Keratinocyte (primary cell): ENCODE data around the gene MTMR10. TPM values are rescaled to one million over a fixed set of nuclear protein-coding genes. Genes with fewer than 3 reads are reported as not detected.

Experiments
- DNase-seq: peaks from one replicate; pipeline ENCODE4 v3.0.0-alpha.2; 2011; ENCODE audit warnings: low read depth, missing footprints, low spot score
- FAIRE-seq: peaks from 2 replicates; lab custom pipeline; 2011; peaks lifted over from hg19 to GRCh38; lab: Jason Lieb, UNC
- H2AFZ ChIP-seq: 2 replicates; pipeline ENCODE4 v1.6.0; 2012; ENCODE audit warnings: low read length, control low read depth, inconsistent platforms; ENCODE audit not compliant: control insufficient read depth
- H3K27ac ChIP-seq: 2 replicates; pipeline ENCODE4 v1.5.1; 2011; ENCODE audit warnings: low read length; ENCODE audit not compliant: control insufficient read depth, insufficient read depth
- H3K27me3 ChIP-seq: 3 replicates; pipeline ENCODE4 v1.6.0; 2011; ENCODE audit warnings: low read length; ENCODE audit not compliant: control insufficient read depth, insufficient read depth; ENCODE audit errors: extremely low read depth
- H3K36me3 ChIP-seq, 2 experiments: 2 replicates in 1 of 2; 3 replicates in 1 of 2; pipeline ENCODE4 v1.5.1; 2011; ENCODE audit warnings: low read length in 2 of 2, mild to moderate bottlenecking in 1 of 2; ENCODE audit not compliant: control insufficient read depth in 2 of 2, insufficient read depth in 2 of 2; ENCODE audit errors: extremely low read depth in 1 of 2
- H3K4me1 ChIP-seq: 3 replicates; pipeline ENCODE4 v1.5.1; 2011; ENCODE audit warnings: low read length; ENCODE audit not compliant: control insufficient read depth, insufficient read depth; ENCODE audit errors: extremely low read depth
- H3K4me2 ChIP-seq: 3 replicates; pipeline ENCODE4 v1.6.0; 2011; ENCODE audit warnings: low read depth, low read length; ENCODE audit not compliant: control insufficient read depth, insufficient read depth; ENCODE audit errors: extremely low read depth
- H3K4me3 ChIP-seq, 3 experiments: fragments of 200-600 bp in 1 of 3; sonication (generic) in 1 of 3; 2 replicates in 2 of 3; 3 replicates in 1 of 3; pipeline ENCODE4 v1.5.1; 2011 to 2016; ENCODE audit warnings: low read length in 3 of 3, mild to moderate bottlenecking in 3 of 3, control low read depth in 2 of 3, inconsistent platforms in 1 of 3, low read depth in 1 of 3, mixed read lengths in 1 of 3, mixed run types in 1 of 3, moderate library complexity in 1 of 3; ENCODE audit not compliant: control insufficient read depth in 2 of 3, insufficient read depth in 2 of 3; ENCODE audit errors: extremely low read depth in 1 of 3
- H3K79me2 ChIP-seq: 2 replicates; pipeline ENCODE4 v1.6.0; 2012; ENCODE audit warnings: low read length; ENCODE audit not compliant: control insufficient read depth, insufficient read depth
- H3K9ac ChIP-seq: 3 replicates; pipeline ENCODE4 v1.6.0; 2011; ENCODE audit warnings: low read length; ENCODE audit not compliant: control insufficient read depth, insufficient read depth; ENCODE audit errors: extremely low read depth
- H3K9me1 ChIP-seq: 3 replicates; pipeline ENCODE4 v1.6.0; 2011; ENCODE audit warnings: low read length; ENCODE audit not compliant: control insufficient read depth, insufficient read depth; ENCODE audit errors: extremely low read depth
- H3K9me3 ChIP-seq: 2 replicates; pipeline ENCODE4 v1.5.1; 2012; ENCODE audit warnings: low read depth, low read length; ENCODE audit not compliant: control insufficient read depth
- H4K20me1 ChIP-seq: 3 replicates; pipeline ENCODE4 v1.6.0; 2011; ENCODE audit warnings: low read length; ENCODE audit not compliant: control insufficient read depth, insufficient read depth; ENCODE audit errors: extremely low read depth
- CTCF ChIP-seq, 3 experiments: IDR thresholded peaks in 1 of 3; conservative IDR thresholded peaks in 1 of 3; optimal IDR thresholded peaks in 1 of 3; 2 replicates in 2 of 3; 3 replicates in 1 of 3; pipeline versions ENCODE3 to v1.5.1; 2011; ENCODE audit warnings: low read length in 3 of 3, mild to moderate bottlenecking in 3 of 3, moderate library complexity in 2 of 3, control low read depth in 1 of 3, inconsistent platforms in 1 of 3; ENCODE audit not compliant: insufficient read depth in 2 of 3; ENCODE audit errors: extremely low read depth in 1 of 3
- EZH2 ChIP-seq: IDR thresholded peaks from one replicate; pipeline ENCODE4 v1.6.1; 2012; ENCODE audit warnings: inconsistent platforms, mild to moderate bottlenecking, low read length, moderate library complexity
- dilution Hi-C: fragments of 300-500 bp; cut with MboI; formaldehyde crosslinking; loops from one replicate; pipeline ENCODE4 v1.7.0; 2020; ENCODE audit warnings: low sequenced_read_pairs; ENCODE audit not compliant: extremely low pct_ligation_motif_present
- polyA plus RNA-seq, 5 experiments: library from polyadenylated mRNA; depleted of rRNA in 3 of 5; stranded (reverse) in 3 of 5; stranded (forward) in 1 of 5; unstranded in 1 of 5; fragments of >200 nt; gene quantifications; 1 replicate in 1 of 5; 2 replicates in 3 of 5; 3 replicates in 1 of 5; pipeline versions ENCODE4 v1.2.1 to v1.2.3, GENCODE V29; 2011 to 2012; ENCODE audit warnings: missing spikeins in 2 of 5, low read depth in 1 of 5, low replicate concordance in 1 of 5

The MTMR10 gene
- polyA plus RNA-seq, 1 donor (not counting 4 experiments of a cell fraction or from before 2014, with no cell fraction given): 15.5 TPM

- Histone ChIP-seq H3K79me2 (no peaks in the 10 kb centered on the region), H3K4me1 (peaks cover 3% of the 10 kb centered on the region), H3K27me3 (no peaks in the 10 kb centered on the region), H2AFZ (no peak overlapping the region), H3K9me1 (no peaks in the 10 kb centered on the region), H4K20me1 (no peaks in the 10 kb centered on the region), H3K4me2 (no peak overlapping the region), H3K9ac (no peak overlapping the region), H3K4me3 (no peak overlapping the region), H3K36me3 (peaks cover 32 to 34% of the 10 kb centered on the region in 2 experiments), H3K27ac (no peak overlapping the region), H3K9me3 (no peaks in the 10 kb centered on the region)
- TF ChIP-seq CTCF (optimal IDR thresholded peaks at IDR 0.05 in 1 of 3, IDR thresholded peaks at IDR 0.05 in 1 of 3, conservative IDR thresholded peaks at IDR 0.05 in 1 of 3; ENCODE audit: extremely low read depth in 1 of 3, insufficient read depth in 2 of 3, low read length in 3 of 3): no peak
- no peak for TF ChIP-seq EZH2
- dilution Hi-C loops: no loop called here
- no peak for FAIRE-seq
- no peak for DNase-seq
Measured at GRCh38 chr15:30928076-30928475, 63.4 kb downstream of the MTMR10 start.

- FAIRE-seq: no peak
- TF ChIP-seq EZH2: no peak
- TF ChIP-seq CTCF (optimal IDR thresholded peaks at IDR 0.05 in 1 of 3, IDR thresholded peaks at IDR 0.05 in 1 of 3, conservative IDR thresholded peaks at IDR 0.05 in 1 of 3; ENCODE audit: extremely low read depth in 1 of 3, insufficient read depth in 2 of 3, low read length in 3 of 3): no peak
- H3K36me3 ChIP-seq: peaks cover 35 to 38% of the 10 kb centered on the region in 2 experiments
- H3K4me2 ChIP-seq: no peak overlapping the region
- H3K9me1 ChIP-seq: no peaks in the 10 kb centered on the region
- dilution Hi-C loops: no loop called here
- DNase-seq: no peak
- H3K9ac ChIP-seq: no peak overlapping the region
- no peaks in the 10 kb centered on the region for H4K20me1 ChIP-seq
- no peaks in the 10 kb centered on the region for H3K27me3 ChIP-seq
- no peaks in the 10 kb centered on the region for H3K4me1 ChIP-seq
- H2AFZ ChIP-seq: no peak overlapping the region
- no peak overlapping the region for H3K4me3 ChIP-seq
- H3K79me2 ChIP-seq: no peaks in the 10 kb centered on the region
- no peaks in the 10 kb centered on the region for H3K9me3 ChIP-seq
- no peak overlapping the region for H3K27ac ChIP-seq
Measured at GRCh38 chr15:30927148-30927761, 64.2 kb downstream of the MTMR10 start.
